ENCODE results near the gene MRAS.
"Not testable (repeated sequence)": the region's sequence is repeated elsewhere in the genome, so short reads cannot be mapped to it uniquely, and the experiment has no call there.

MRAS gene

DNA sequence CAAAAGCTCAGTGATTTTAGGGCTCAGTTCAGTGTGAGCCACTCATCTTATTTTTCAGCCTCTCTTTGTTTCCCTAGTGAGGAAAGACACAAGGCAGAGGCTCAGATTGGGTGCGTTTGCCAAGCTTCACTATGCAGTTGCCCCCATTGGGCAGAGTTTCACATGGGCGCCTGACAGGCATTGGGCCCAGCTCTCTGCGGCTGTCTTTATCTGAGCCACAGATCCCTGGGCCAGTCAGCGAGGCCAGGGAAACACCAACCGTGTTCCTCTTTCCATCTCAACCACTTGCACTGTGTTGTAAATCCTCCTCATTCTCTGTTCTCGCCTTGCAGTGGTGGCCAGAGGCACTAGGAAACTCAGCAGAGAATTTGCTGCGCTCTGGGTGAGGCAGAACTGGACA is 96.9 kb downstream of the MRAS start:
- DNase-seq (ENCODE audit: low spot score): no peak

DNA sequence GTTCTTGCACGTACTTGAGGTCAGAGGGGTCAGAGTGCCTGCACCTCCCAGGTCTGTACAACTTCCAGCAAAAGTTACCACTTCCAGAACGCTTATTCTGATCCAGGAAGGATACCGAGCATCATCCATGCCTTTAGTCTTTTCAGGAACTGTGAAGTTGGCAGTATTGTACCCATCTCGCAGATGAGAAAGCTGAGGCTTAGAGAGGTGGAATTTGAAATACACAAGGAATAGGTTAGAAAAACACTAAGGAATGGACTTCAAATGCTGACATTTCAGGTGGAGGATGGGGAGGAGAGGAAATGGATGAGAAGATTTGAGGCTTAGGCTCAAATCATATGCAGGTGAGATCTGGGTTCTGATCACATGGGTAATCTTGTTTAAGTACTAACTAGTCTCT is 97.3 kb downstream of the MRAS start:
- no peak for DNase-seq (ENCODE audit: low spot score)

DNA sequence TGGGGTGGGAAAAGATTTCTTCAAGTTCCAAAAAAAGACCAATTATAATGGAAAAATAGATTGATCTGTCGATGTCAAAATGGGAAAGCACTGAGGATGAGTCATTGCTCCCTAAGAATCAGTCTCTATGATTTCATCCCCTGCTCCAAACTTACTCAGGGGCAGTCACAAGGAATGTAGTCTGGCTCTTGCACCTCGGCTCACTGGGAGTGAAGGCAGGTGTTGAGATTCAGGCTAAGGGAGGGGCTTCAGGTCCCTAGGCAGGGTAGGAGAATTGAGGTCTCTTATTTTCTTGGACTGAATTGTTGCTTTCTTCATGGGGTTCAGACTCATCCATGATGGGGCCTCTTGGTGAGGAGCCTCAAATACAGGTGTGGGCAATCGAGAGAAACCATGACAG is 100.3 kb downstream of the MRAS start:
- no peak for DNase-seq (ENCODE audit: low spot score)

DNA sequence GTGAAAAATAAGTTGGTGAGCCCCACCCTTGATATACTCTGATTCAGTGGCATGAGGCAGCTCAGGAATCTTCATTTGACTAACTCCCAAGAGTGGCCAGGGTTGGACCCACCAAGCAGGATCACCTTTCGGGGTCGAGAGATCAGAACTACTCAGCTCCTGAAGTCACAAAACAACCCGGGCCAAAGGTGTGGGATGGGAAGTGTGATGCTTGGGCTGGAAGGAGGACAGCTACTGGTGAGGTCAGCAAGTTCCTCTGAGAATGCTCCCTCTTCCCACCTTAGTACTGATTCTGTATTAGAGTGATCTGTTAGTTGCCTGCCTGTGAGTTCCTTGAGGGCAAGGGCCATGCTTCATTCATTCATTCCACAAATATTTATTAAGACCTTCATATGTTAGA is 101.1 kb downstream of the MRAS start:
- no peak for DNase-seq (ENCODE audit: low spot score)

DNA sequence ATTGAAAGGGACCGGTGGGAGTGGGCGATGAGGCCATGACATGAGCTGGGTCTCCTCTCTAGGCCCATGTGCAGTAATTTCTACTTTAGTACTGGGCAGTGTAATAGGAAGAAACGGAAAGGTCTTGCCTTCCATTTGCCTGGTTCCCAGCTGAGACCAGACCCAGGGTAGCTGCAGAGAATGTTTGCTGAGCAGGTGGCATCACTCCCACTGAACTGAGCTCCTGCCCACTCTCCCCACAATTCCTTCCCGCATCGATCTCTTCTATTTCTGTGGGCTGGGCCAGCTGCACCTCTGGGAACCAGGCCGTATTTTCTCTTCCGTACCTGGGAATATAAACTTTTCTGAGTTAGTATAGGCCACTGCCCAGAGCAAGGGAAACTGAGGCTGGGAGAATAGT is 101.8 kb downstream of the MRAS start:
- no peak for DNase-seq (ENCODE audit: low spot score)

DNA sequence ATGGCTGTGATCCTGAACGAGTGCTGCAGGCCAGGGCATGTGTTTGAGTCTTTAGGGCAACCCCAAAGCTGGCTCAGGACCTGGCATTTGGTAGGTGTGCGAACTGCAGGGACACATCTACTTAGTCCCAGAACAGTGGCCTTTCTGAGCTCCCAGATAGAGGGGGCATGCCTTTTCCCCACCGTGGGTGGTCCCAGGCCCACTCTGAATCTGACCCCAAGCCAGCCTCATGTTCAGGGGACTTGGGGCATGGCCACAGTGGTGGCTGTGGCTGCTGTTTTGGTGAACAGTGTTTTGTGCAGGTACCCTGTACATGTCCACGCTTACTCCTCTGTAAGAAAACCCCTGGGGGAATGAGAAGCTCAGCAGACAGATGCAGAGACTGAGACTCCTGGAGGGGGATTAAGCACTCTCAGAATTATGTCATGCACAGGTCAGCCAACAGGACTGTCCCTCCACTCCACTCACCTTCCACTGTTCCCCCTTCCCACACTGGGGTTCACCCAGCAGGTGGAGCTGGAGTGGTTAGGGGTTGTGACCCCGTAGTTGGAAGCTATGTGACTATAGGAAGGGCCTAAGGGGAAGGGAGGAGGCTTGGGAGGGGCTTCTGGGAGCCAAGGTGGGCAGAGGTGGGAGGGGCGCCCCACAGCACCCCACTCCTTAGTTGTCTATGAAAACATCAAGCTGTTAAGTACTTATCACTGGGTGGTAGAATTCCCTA is 102.5 kb downstream of the MRAS start:
- no peak for DNase-seq (ENCODE audit: low spot score)

DNA sequence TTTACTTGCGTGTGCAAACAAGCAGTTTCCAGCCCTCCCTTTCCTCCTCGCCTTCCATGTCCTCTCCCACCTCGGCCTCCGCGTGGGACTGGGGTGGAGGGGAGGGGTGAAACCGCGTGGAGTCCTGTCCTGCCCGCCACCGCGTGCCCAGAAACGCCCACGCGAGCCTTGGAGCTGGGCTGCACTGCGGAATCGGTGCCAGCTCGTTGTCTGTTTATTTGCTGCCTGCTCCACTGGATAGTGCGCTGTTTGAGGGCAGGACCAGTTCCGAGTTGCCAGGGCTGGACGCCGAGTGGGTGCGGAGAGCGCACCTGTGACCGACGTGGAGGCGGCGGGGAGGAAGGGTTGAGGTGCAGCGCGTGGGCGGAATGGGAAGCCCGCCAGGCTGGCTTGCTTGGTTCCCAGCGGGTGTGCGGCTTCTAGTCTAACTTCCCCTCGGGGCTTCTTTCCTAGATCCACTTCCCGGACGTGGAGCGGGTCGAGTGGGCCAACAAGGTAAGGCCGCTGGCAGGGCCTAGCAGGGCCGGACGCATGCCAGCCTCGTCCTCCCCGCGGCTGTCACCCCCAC is 103.3 kb downstream of the MRAS start:
- no peak for DNase-seq (ENCODE audit: low spot score)

DNA sequence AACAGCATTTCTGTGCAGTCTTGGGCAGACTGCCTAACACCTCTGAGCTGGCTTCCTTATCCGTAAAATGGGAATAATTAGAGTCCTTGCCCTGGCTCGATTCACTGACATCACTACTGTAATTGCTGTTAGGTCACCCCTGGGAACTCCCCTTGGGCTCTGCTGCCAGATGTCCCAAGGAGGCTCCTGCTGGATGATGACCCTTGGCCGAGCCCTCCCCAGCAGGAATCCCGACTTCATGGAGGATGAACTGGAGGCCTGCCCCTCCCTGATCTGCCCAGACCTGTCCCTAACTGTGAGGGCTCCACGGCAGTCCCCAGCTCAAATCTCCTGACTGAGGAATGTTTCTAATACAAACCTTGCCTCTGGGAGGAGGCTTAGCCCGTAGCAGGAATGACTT is 104.1 kb downstream of the MRAS start:
- DNase-seq (ENCODE audit: low spot score): no peak

DNA sequence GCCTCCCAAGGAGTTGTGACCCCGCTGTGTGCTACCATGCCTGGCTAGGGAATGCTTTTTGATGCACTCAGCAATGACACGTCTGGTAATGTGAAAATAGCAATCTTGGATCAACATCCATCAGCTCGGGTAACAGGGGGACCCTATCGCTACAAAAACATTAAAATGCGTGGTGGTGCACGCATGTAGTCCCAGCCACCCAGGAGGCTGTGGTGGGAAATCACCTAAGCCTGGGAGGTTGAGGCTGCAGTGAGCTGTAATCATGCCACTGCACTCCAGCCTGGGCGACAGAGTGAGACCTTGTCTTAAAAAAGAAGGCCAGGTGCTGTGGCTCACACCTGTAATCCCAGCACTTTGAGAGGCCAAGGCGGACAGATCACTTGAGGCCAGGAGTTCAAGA is 105.6 kb downstream of the MRAS start:
- not testable (repeated sequence) for DNase-seq (ENCODE audit: low spot score)

All from CD4-positive, alpha-beta T cell treated with Interleukin-15 for 4 hours (primary cell).